HG02852 (cell line): Measurements from ENCODE around the gene CSF1.

Experiments
- ATAC-seq: cut with Tn5 transposase; IDR thresholded peaks from one replicate; pipeline ENCODE4 v1.9.1; 2021; ENCODE audit warnings: mild to moderate bottlenecking, moderate library complexity; ENCODE audit not compliant: unreplicated experiment

Gene CSF1

GRCh38 chr1:109882288-109883245 is 28.1 kb upstream of the CSF1 start:
- ATAC-seq: no peak

DNA sequence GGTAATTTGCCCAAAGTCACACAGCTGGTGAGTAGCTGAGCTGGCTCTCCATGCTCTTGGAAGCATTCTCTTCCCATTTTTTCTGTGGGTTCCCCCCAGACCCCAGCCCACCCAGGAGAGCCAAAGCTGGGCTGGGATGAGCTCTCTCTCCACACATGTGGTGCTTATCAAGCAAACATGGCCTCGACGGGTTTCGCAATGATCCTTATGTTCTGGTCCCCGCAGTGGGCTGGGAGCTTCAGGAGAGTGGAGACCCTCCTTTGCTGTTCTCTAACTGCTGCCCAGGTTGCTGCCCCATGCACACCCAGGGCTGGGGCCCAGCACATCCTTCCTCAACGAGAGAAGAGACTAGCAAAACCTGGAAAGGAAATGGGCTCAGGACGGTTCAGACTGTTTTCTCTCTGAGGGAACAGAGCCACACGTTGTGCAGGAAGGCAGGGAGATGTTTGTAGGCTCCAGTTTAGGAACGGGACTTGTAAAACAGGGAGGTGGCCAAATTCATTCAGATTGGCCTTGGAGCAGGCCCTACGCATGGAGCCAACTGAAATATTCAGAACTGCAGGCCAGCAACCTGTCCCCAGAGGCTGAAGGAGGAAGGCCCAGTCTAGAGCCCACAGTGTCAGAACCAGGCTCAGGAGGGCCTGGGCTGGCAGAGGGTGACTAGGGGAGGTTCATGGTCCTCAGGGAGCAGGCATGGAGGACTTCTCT is 27.2 kb upstream of the CSF1 start:
- no peak for ATAC-seq

GRCh38 chr1:109884242-109884891 is 26.3 kb upstream of the CSF1 start:
- no peak for ATAC-seq

DNA sequence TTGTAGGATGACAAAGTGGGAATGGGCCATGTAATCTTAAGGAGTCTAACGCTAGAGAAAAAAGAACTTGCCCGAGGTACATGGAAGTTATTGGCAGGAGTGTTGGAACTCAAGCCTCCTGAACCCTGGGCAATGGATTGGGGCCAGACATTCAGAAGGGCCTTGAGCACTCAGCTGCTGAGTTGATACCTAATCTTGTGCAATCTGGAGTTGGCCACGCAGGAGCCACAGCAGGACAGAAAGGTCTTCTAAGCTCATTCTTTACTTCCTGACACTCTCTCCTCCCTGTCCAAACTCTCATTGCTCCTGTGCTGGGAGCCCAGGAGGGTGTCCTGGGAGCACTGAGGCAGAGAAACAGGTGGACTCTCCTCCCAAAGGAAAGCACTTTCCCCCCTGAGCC is 25.1 kb upstream of the CSF1 start:
- no peak for ATAC-seq

- ATAC-seq: no peak
Observed at GRCh38 chr1:109886827-109887226, 23.8 kb upstream of the CSF1 start.

DNA sequence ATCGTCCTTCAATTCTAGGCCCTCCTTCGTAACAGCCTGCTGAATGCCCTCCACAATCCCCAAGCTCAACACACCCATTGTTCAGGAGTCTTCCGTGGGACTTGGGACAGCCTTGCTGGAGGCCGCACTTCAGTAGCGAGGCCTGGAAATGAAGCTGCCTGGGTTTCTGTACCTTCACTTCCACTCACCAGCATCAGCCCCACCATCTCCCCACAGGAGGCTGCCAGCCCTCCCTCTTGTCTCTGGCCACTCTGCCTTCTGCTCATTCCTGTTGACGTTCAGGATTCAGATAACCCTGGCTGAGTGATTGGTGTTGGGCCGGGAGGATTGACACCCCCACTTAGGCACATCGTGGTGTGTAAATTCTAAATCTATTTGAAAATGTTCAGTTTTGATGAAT is 23.4 kb upstream of the CSF1 start:
- ATAC-seq: no peak

DNA sequence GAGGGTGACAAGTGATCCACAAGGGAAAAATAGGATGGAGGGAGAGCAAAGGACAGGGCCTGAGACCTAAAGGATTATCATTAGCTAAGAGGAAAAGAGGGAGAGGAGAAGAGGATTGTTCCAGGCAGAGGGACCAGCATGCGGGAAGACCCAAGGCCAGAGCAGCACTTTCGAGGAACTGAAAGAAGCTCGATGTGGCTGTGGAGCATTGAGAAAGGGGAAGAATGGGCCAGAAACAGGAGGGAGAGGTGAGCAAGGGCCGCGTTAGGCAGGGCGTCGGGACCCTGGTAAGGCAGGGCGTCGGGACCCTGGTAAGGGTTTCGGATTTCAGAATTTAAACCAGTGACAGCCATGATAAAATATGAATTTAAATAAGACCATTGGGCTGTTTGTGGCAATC is 22.8 kb upstream of the CSF1 start:
- ATAC-seq: no peak

- no peak for ATAC-seq
Observed at GRCh38 chr1:109889094-109889493, 21.6 kb upstream of the CSF1 start.

DNA sequence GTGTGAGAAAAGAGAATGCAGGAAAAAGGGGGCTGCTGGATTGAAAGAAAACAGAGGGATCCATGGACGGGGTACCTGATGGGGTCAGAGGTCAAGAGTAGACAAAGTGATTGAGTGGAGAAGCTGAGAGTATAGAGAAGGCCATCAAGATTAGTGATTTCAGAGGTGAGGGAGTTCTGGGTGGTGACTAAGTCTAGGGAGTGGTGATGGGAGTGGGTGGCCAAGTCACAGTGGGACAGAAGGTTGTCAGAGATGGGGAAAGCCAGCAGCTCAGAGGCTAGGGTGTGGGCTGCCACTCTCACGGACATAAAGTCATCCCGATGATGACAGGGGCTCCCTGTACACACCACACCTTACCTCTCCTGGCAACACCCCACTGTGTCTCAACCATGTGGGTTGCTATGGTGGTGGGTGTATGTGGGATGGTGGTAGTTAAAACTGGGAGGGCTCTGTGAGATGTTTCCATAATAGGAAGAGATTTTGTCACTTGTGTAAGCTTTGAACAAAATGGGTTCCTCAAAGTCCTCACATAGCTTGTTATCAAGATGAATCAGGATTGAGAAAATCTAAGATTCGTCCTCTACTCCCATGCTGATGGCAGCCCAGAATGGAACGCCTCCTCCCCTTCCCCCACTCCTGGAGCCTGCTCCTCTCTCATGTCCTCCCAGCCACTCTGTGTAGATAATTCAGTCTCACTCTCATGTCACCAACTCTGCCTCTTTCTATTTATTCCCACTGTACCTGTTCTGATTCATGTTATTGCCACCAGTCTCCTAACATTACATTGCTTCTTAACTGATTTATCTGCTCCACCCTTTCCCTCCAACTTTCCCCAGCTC is 20.3 kb upstream of the CSF1 start:
- peak; percentile 54 for ATAC-seq

- no peak for ATAC-seq
Observed at GRCh38 chr1:109891930-109892329, 18.7 kb upstream of the CSF1 start.

- ATAC-seq: no peak
Observed at GRCh38 chr1:109892561-109893368, 17.9 kb upstream of the CSF1 start.

DNA sequence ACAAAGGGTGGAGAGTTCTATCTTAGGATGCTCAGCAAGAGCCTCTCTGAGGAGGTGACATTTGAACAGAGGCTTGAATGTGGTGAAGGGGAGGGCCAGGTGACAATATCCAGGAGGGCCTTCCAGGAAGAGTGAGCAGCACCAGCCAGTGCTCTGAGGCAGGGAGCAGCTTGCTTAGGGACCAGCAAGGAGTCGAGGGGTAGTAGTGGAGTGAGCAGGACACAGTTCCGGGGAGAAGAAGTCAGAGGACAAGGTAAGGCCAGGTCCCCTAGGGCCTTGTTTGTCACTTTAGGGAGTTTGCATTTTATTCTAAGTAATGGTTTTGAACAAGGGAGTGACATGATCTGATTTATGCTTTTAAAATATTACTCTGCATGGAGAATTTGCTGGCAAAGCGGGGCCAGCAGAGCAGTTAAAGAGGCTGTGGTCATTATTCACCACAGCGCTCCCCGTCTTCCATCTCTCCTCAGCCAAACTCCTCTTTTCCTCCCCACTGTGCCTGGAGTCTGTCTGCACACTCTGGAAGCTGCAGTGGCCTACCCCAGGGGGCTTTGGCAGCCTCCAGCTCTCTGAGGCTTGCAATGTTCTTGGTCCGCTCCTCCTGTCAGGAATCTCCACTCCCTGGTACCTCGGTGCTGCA is 17.0 kb upstream of the CSF1 start:
- ATAC-seq: no peak

GRCh38 chr1:109894823-109895719 is 15.6 kb upstream of the CSF1 start:
- ATAC-seq: peak; percentile 60

DNA sequence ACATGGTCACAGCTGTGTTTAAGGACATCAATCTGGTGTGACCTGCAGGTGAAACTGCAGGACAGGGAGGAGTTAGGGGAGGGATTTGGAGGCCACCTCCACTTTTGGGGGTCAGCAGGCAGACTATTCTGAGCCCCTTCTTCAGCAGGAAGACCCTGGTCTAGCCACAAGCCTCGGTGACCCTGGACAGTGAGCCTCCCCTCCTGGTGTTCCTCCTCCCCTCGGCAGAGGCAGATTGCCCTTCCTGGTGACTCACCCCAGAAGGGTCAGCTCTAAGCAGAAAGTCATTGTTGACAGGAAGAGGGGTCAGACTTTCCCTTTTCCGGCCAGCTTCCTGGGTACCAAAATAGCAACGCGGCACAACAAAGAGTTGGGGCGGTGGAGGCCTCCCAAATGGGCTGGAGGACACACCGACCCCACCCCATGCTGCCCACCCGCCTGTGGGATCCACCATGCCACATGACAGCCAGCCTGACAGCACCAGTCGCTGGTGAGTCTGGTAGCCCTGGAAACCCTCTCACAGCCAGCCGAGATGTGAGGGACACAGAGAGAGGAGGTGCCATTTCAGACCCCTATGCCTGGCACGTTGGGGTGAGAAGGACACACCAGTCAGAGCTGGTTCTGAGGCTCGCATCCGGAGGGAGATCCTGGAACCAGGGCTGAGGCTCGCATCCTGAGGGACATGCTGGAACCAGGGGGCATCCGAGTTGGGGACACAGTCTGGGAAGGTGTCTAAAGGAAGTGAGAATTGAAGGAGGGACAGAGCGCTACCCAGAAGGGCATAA is 14.7 kb upstream of the CSF1 start:
- ATAC-seq: no peak

DNA sequence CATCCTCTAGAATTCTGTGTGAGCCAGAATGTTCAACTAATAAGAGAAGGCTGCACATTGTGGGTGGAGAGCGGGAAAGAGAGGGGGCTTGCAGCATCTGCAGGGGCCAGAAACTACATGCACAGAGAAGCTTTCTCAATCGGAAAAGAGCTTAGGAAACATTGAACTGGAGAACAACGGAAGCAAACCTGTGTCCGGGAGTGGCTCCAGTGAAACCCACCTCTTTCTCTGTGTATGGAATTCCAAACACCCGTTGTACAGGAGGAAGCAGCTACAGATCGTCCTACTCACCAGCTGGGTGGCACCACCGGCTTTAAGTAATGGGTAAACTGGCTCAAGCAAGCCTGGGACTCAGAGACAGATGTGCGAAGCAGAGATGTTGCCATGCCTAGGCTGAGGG is 14.0 kb upstream of the CSF1 start:
- no peak for ATAC-seq

DNA sequence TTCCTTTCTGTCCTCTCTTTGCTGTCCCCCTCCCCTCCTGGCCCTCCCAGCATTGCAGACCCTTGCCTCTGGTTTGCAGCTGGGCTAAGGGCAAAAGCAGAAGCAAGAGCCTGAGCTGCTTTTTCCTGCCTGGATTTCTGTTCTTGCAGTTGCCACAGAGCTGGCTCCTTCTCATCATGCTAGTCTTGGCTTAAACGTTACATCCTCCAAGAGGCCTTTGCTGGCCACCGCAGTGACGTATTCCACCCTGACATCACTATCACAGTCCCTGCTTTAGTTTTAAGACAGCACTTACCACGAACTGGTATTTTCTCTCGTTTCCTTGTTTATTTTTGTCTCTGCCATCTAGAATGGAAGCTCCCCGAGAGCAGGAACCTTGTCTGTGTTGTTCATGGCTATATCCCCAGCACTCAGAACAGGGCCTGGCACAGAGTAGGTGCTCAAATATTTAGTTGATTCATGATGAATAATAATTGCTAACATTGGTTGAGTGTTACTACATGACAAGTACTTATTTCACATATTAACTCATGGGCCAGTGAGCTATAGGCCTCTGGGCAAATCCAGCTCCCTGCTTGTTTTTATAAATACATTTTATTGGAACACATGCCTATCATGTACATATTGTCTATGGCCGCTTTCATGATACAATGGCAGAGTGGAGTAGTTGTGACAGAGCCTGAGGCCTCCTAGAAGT is 13.2 kb upstream of the CSF1 start:
- no peak for ATAC-seq

DNA sequence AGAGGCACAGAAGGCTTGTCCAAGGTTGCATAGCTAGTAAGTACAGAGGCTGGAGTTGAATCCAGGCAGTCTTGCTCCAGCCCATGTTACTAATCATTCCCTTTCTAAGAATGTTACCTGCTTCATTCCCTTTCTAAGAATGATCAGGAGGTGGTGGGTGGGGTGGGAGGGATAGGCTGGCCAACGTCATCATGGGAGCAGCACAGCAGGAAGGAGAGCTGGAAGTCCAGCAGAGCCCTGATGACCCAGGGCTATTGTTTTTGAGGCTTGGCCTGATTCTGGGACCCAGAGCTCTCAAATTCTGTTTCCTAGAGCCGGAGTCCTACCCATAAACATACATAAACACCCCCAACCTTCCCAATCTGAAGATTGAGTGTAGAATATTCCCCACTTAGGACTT is 11.8 kb upstream of the CSF1 start:
- no peak for ATAC-seq
